K562 (cell line): ENCODE results near the gene CPT1B. TPM values are rescaled to one million over a fixed set of nuclear protein-coding genes. Genes with fewer than 3 reads are reported as not detected.

Experiments used
- BMI1 ChIP-seq: fragments of 150-350 bp; IDR thresholded peaks from 2 replicates; pipeline ENCODE4 v1.6.1; 2014; ENCODE audit warnings: low read length
- CBX3 ChIP-seq, 2 experiments: IDR thresholded peaks; 1 replicate in 1 of 2; 2 replicates in 1 of 2; pipeline ENCODE4 v1.6.1; 2012; ENCODE audit warnings: inconsistent platforms in 2 of 2, low read length in 2 of 2, borderline replicate concordance in 1 of 2, control low read depth in 1 of 2
- DPF2 ChIP-seq: fragments of 450-650 bp; IDR thresholded peaks from 2 replicates; pipeline ENCODE4 v1.6.1; 2016
- FOXK2 ChIP-seq, 2 experiments: fragments of 450-650 bp; IDR thresholded peaks in 1 of 2; conservative IDR thresholded peaks in 1 of 2; 2 replicates each; pipeline ENCODE4 v1.6.1; 2016; ENCODE audit warnings: low read depth in 2 of 2, mild to moderate bottlenecking in 1 of 2
- HMGXB4 ChIP-seq: sonication (generic); formaldehyde crosslinking; IDR thresholded peaks from 2 replicates; pipeline ENCODE4 v1.8.1; 2023; ENCODE audit warnings: mild to moderate bottlenecking, missing genetic modification reagents
- MCM7 ChIP-seq, 2 experiments: fragments of 450-650 bp; IDR thresholded peaks; 2 replicates each; pipeline ENCODE4 v1.6.1; 2016 to 2018
- MTF1 ChIP-seq: fragments of 250-450 bp; sonication (Bioruptor Pico); IDR thresholded peaks from 2 replicates; pipeline ENCODE4 v1.9.0; 2021; ENCODE audit warnings: moderate library complexity, mild to moderate bottlenecking, inconsistent platforms, borderline replicate concordance
- POLR2AphosphoS2 ChIP-seq: IDR thresholded peaks from 2 replicates; pipeline ENCODE4 v1.6.1; 2012; ENCODE audit warnings: low read length, improper control_type of control experiment
- SAFB ChIP-seq: fragments of 200-400 bp; formaldehyde crosslinking; IDR thresholded peaks from 2 replicates; pipeline ENCODE4 v1.6.1; 2017; ENCODE audit warnings: low read depth, low read length, borderline replicate concordance
- SIX5 ChIP-seq, 2 experiments: IDR thresholded peaks; 2 replicates each; pipeline ENCODE4 v1.6.1; 2011; ENCODE audit warnings: low read length in 2 of 2, borderline replicate concordance in 1 of 2, low read depth in 1 of 2, mild to moderate bottlenecking in 1 of 2, moderate library complexity in 1 of 2; ENCODE audit not compliant: insufficient read depth in 1 of 2
- SMAD1 ChIP-seq: fragments of 150-350 bp; IDR thresholded peaks from 2 replicates; pipeline ENCODE4 v1.6.1; 2014; ENCODE audit warnings: low read length, low read depth; ENCODE audit not compliant: partially characterized antibody
- SMAD2 ChIP-seq: fragments of 150-350 bp; IDR thresholded peaks from 2 replicates; pipeline ENCODE4 v1.6.1; 2014; ENCODE audit warnings: low read depth, mild to moderate bottlenecking, low read length
- TAF9B ChIP-seq: fragments of 450-650 bp; IDR thresholded peaks from 2 replicates; pipeline ENCODE4 v1.6.1; 2018; ENCODE audit warnings: mild to moderate bottlenecking; ENCODE audit not compliant: partially characterized antibody
- THRAP3 ChIP-seq: fragments of 450-650 bp; IDR thresholded peaks from 2 replicates; pipeline ENCODE4 v1.6.1; 2016; ENCODE audit warnings: mild to moderate bottlenecking, inconsistent platforms, borderline replicate concordance
- ZFX ChIP-seq: sonication (generic); formaldehyde crosslinking; IDR thresholded peaks from 2 replicates; pipeline ENCODE4 v1.8.0; 2022; ENCODE audit warnings: mild to moderate bottlenecking, missing genetic modification reagents, moderate library complexity
- ZNF224 ChIP-seq: sonication (generic); formaldehyde crosslinking; IDR thresholded peaks from 2 replicates; pipeline ENCODE4 v1.8.0; 2022; ENCODE audit warnings: mild to moderate bottlenecking, missing genetic modification reagents
- ZNF384 ChIP-seq: IDR thresholded peaks from 2 replicates; pipeline ENCODE4 v1.6.1; 2012; ENCODE audit warnings: low read depth, low read length, improper control_type of control experiment
- polyA plus RNA-seq, 8 experiments: library from polyadenylated mRNA; depleted of rRNA in 4 of 8; stranded (reverse) in 5 of 8; unstranded in 3 of 8; fragments of >200 nt; fragmentation: Nextera tagmentation in 2 of 8; fragmentation: Illumina TruSeq in 1 of 8; extraction: Ambion mirVana in 2 of 8; extraction: Trizol in 1 of 8; gene quantifications; 2 replicates each; pipeline versions ENCODE4 v1.2.1 to v1.2.3, GENCODE V29; 2011 to 2014; ENCODE audit warnings: inconsistent platforms in 1 of 8, missing spikeins in 1 of 8
- total RNA-seq, 7 experiments: library from RNA; depleted of rRNA in 6 of 7; stranded (reverse); fragments of >200 nt in 6 of 7; fragmentation: Illumina TruSeq in 2 of 7; extraction: Trizol in 2 of 7; gene quantifications; 2 replicates each; pipeline versions ENCODE4 v1.2.1 to v1.2.3, GENCODE V29; 2011 to 2021; ENCODE audit warnings: low replicate concordance in 1 of 7
- TF ChIP-seq, protein P1 (sequence below): sonication (generic); formaldehyde crosslinking; IDR thresholded peaks from 2 replicates; pipeline ENCODE4 v1.8.1; 2023; ENCODE audit warnings: missing genetic modification reagents, mild to moderate bottlenecking, borderline replicate concordance
- TF ChIP-seq, protein P2 (sequence below): fragments of 450-650 bp; IDR thresholded peaks from 2 replicates; pipeline ENCODE4 v1.6.1; 2016

The CPT1B gene
- total and polyA plus RNA-seq, 9 of the 15 experiments (the other 6 are each of a cell fraction or from before 2014, with no cell fraction given) = 0.35 to 6.1 (median 2.6) TPM

- TF ChIP-seq HMGXB4 = no peak
- TF ChIP-seq THRAP3 = no peak
- no peak for TF ChIP-seq ZNF384
- no peak for TF ChIP-seq SIX5 (IDR thresholded peaks at IDR 0.05; ENCODE audit: borderline replicate concordance in 1 of 2, insufficient read depth in 1 of 2, low read depth in 1 of 2, low read length in 2 of 2)
- TF ChIP-seq ZNF224 (CRISPR knock-in tag) = no peak
- no peak for TF ChIP-seq CBX3 (IDR thresholded peaks at IDR 0.05; ENCODE audit: borderline replicate concordance in 1 of 2, low read length in 2 of 2)
- no peak for TF ChIP-seq TAF9B
- TF ChIP-seq DPF2 = peak; percentile 69
- no peak for TF ChIP-seq SMAD2
- no peak for TF ChIP-seq MCM7 (IDR thresholded peaks at IDR 0.05)
- TF ChIP-seq, protein P1, sequence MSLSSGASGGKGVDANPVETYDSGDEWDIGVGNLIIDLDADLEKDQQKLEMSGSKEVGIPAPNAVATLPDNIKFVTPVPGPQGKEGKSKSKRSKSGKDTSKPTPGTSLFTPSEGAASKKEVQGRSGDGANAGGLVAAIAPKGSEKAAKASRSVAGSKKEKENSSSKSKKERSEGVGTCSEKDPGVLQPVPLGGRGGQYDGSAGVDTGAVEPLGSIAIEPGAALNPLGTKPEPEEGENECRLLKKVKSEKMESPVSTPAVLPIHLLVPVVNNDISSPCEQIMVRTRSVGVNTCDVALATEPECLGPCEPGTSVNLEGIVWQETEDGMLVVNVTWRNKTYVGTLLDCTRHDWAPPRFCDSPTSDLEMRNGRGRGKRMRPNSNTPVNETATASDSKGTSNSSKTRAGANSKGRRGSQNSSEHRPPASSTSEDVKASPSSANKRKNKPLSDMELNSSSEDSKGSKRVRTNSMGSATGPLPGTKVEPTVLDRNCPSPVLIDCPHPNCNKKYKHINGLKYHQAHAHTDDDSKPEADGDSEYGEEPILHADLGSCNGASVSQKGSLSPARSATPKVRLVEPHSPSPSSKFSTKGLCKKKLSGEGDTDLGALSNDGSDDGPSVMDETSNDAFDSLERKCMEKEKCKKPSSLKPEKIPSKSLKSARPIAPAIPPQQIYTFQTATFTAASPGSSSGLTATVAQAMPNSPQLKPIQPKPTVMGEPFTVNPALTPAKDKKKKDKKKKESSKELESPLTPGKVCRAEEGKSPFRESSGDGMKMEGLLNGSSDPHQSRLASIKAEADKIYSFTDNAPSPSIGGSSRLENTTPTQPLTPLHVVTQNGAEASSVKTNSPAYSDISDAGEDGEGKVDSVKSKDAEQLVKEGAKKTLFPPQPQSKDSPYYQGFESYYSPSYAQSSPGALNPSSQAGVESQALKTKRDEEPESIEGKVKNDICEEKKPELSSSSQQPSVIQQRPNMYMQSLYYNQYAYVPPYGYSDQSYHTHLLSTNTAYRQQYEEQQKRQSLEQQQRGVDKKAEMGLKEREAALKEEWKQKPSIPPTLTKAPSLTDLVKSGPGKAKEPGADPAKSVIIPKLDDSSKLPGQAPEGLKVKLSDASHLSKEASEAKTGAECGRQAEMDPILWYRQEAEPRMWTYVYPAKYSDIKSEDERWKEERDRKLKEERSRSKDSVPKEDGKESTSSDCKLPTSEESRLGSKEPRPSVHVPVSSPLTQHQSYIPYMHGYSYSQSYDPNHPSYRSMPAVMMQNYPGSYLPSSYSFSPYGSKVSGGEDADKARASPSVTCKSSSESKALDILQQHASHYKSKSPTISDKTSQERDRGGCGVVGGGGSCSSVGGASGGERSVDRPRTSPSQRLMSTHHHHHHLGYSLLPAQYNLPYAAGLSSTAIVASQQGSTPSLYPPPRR (CRISPR knock-in tag) = no peak
- TF ChIP-seq, protein P2, sequence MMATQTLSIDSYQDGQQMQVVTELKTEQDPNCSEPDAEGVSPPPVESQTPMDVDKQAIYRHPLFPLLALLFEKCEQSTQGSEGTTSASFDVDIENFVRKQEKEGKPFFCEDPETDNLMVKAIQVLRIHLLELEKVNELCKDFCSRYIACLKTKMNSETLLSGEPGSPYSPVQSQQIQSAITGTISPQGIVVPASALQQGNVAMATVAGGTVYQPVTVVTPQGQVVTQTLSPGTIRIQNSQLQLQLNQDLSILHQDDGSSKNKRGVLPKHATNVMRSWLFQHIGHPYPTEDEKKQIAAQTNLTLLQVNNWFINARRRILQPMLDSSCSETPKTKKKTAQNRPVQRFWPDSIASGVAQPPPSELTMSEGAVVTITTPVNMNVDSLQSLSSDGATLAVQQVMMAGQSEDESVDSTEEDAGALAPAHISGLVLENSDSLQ = no peak
- TF ChIP-seq SMAD1 = no peak
- no peak for TF ChIP-seq SAFB
- TF ChIP-seq FOXK2 (conservative IDR thresholded peaks at IDR 0.05 in 1 of 2, IDR thresholded peaks at IDR 0.05 in 1 of 2; ENCODE audit: low read depth in 2 of 2) = no peak
- peak; percentile 43 for TF ChIP-seq ZFX
- no peak for TF ChIP-seq POLR2AphosphoS2
- TF ChIP-seq MTF1 (CRISPR knock-in tag) = no peak
- TF ChIP-seq BMI1 = no peak
Observed at GRCh38 chr22:50532824-50533796, 45.1 kb downstream of the CPT1B start (continued).
